K562 (cell line): ENCODE data around the gene ADK.

ENCODE experiments used
- RBM34 ChIP-seq: fragments of 200-400 bp; formaldehyde crosslinking; IDR thresholded peaks from 2 replicates; pipeline ENCODE4 v1.6.1; 2018; ENCODE audit warnings: low read length, borderline replicate concordance; ENCODE audit not compliant: insufficient read depth
- ZNF217 ChIP-seq: sonication (generic); formaldehyde crosslinking; IDR thresholded peaks from 2 replicates; pipeline ENCODE4 v1.8.0; 2022; ENCODE audit warnings: mild to moderate bottlenecking, missing genetic modification reagents
- TF ChIP-seq, protein P1 (sequence below), 3 experiments: IDR thresholded peaks in 2 of 3; conservative IDR thresholded peaks in 1 of 3; 2 replicates each; pipeline ENCODE4 v1.5.1; 2011 to 2012; ENCODE audit warnings: low read length in 3 of 3, mild to moderate bottlenecking in 3 of 3, control low read depth in 2 of 3, improper control_type of control experiment in 1 of 3, inconsistent platforms in 1 of 3, low read depth in 1 of 3, mixed read lengths in 1 of 3, moderate library complexity in 1 of 3; ENCODE audit not compliant: insufficient read depth in 2 of 3

GRCh38 chr10:74177140-74177677, 26.2 kb downstream of the ADK start:
- TF ChIP-seq ZNF217 (CRISPR knock-in tag) (no peak), RBM34 (no peak)
- TF ChIP-seq, protein P1, sequence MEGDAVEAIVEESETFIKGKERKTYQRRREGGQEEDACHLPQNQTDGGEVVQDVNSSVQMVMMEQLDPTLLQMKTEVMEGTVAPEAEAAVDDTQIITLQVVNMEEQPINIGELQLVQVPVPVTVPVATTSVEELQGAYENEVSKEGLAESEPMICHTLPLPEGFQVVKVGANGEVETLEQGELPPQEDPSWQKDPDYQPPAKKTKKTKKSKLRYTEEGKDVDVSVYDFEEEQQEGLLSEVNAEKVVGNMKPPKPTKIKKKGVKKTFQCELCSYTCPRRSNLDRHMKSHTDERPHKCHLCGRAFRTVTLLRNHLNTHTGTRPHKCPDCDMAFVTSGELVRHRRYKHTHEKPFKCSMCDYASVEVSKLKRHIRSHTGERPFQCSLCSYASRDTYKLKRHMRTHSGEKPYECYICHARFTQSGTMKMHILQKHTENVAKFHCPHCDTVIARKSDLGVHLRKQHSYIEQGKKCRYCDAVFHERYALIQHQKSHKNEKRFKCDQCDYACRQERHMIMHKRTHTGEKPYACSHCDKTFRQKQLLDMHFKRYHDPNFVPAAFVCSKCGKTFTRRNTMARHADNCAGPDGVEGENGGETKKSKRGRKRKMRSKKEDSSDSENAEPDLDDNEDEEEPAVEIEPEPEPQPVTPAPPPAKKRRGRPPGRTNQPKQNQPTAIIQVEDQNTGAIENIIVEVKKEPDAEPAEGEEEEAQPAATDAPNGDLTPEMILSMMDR (IDR thresholded peaks at IDR 0.05 in 2 of 3, conservative IDR thresholded peaks at IDR 0.05 in 1 of 3; ENCODE audit: insufficient read depth in 2 of 3, low read depth in 1 of 3, low read length in 3 of 3), result 0 out of 6 replicates have a peak, but pooled peaks of 1 of the 3 experiments have one; percentile 5
